ENCODE data around the gene TENT5C. TPM values are rescaled to one million over a fixed set of nuclear protein-coding genes. Genes with fewer than 3 reads are reported as not detected.

Gene TENT5C
- total and polyA plus RNA-seq, 7 experiments from 2014 or later, result 0.91 to 47.0 (median 3.9) TPM

GRCh38 chr1:117605164-117605773, 579 bp upstream of the TENT5C start:
- intact Hi-C loops (cut with micrococcal nuclease), result loop anchor here (1.0 to 10.0 kb wide), 16 partner anchors 51 to 1537 kb away; partner anchors contain the start of genes GDAP2 (in 2 of the 2), MAN1A2 (in 2 of the 2), WDR3 (in 2 of the 2) and ATP1A1 (in 1 of the 2)
- Histone ChIP-seq H3K27ac (ENCODE audit: low read depth, low read length) (peak overlapping the region; percentile 86), H3K36me3 (ENCODE audit: control insufficient read depth in 2 of 3, insufficient read depth in 3 of 3, low read length in 3 of 3) (no peaks in the 10 kb centered on the region), H3K27me3 (ENCODE audit: control insufficient read depth in 2 of 2, insufficient read depth in 2 of 2, low read length in 2 of 2) (no peaks in the 10 kb centered on the region), H3K4me1 (ENCODE audit: control insufficient read depth in 2 of 2, insufficient read depth in 2 of 2, low read length in 2 of 2) (peaks cover 20 to 21% of the 10 kb centered on the region in 2 donors), H3K4me3 (ENCODE audit: low read length) (peak overlapping the region; percentile 79), H3K9me3 (ENCODE audit: control insufficient read depth in 2 of 3, low read length in 3 of 3) (no peaks in the 10 kb centered on the region)
- ATAC-seq (peak; percentile 56), DNase-seq (peak in 1 of 9 donors; percentile 15)
- H3K36me3 Mint-ChIP-seq, result peaks cover 0 to 19% (median 3%) of the 10 kb centered on the region in 5 donors
- ChIA-PET POLR2A (interaction anchor here (1.1 to 4.3 kb wide), 4 partner anchors 25 to 65 kb away, joined by 4 to 42 read pairs (median 8); no protein-coding TSS in a partner anchor), CTCF (interaction anchor here (2.5 to 2.8 kb wide), 2 partner anchors 69 to 70 kb away, joined by 12 to 17 read pairs; no protein-coding TSS in a partner anchor)
- peaks cover 21 to 42% (median 32%) of the 10 kb centered on the region in 7 donors for H3K4me1 Mint-ChIP-seq
- peak overlapping the region; percentile 94 to 100 (median 98) for H3K4me3 Mint-ChIP-seq
- H3K27me3 Mint-ChIP-seq, result peaks cover 0 to 48% (median 0%) of the 10 kb centered on the region in 5 donors
- H3K9me3 Mint-ChIP-seq, result no peaks in the 10 kb centered on the region
- peak overlapping the region; percentile 96 to 99 (median 97) for H3K27ac Mint-ChIP-seq

GRCh38 chr1:117606649-117607430, 992 bp downstream of the TENT5C start:
- intact Hi-C loops (cut with micrococcal nuclease), result loop anchor here (1.0 to 10.0 kb wide), 17 partner anchors 8 to 1535 kb away; partner anchors contain the start of genes ATP1A1 (in 1 of the 2), CD101 (in 1 of the 2), CD2 (in 1 of the 2) and TRIM45 (in 1 of the 2)
- peak overlapping the region; percentile 94 to 99 (median 96) for H3K4me3 Mint-ChIP-seq
- DNase-seq (peak; percentile 39 to 64 (median 58)), ATAC-seq (peak; percentile 12)
- peak overlapping the region; percentile 90 to 98 (median 95) for H3K27ac Mint-ChIP-seq
- H3K27me3 Mint-ChIP-seq, result peaks cover 0 to 36% (median 0%) of the 10 kb centered on the region in 5 donors
- ChIA-PET CTCF (interaction anchor here (0.9 to 3.0 kb wide), 7 partner anchors 20 to 152 kb away, joined by 3 to 17 read pairs (median 6); no protein-coding TSS in a partner anchor), POLR2A (interaction anchor here (0.7 to 4.3 kb wide), 15 partner anchors 12 to 240 kb away, joined by 3 to 42 read pairs (median 6); partner anchors contain the start of gene MAN1A2)
- no peaks in the 10 kb centered on the region for H3K9me3 Mint-ChIP-seq
- H3K4me1 ChIP-seq (ENCODE audit: control insufficient read depth in 2 of 2, insufficient read depth in 2 of 2, low read length in 2 of 2), result peaks cover 20 to 28% of the 10 kb centered on the region in 2 donors
- no peaks in the 10 kb centered on the region for H3K9me3 ChIP-seq (ENCODE audit: control insufficient read depth in 2 of 3, low read length in 3 of 3)
- H3K4me3 ChIP-seq (ENCODE audit: low read length), result peak overlapping the region; percentile 71
- H3K4me1 Mint-ChIP-seq, result peaks cover 25 to 46% (median 32%) of the 10 kb centered on the region in 7 donors
- peaks cover 0 to 26% (median 11%) of the 10 kb centered on the region in 5 donors for H3K36me3 Mint-ChIP-seq
- peak overlapping the region; percentile 79 for H3K27ac ChIP-seq (ENCODE audit: low read depth, low read length)
- H3K36me3 ChIP-seq (ENCODE audit: control insufficient read depth in 2 of 3, insufficient read depth in 3 of 3, low read length in 3 of 3), result no peaks in the 10 kb centered on the region
- H3K27me3 ChIP-seq (ENCODE audit: control insufficient read depth in 2 of 2, insufficient read depth in 2 of 2, low read length in 2 of 2), result no peaks in the 10 kb centered on the region

GRCh38 chr1:117607471-117607870, 1.6 kb downstream of the TENT5C start:
- ATAC-seq (peak; percentile 2), DNase-seq (peak in 8 of 9 donors; percentile 35 to 56 (median 48))
- Mint-ChIP-seq H3K4me3 (peak overlapping the region; percentile 94 to 99 (median 96)), H3K4me1 (peaks cover 25 to 49% (median 32%) of the 10 kb centered on the region in 7 donors), H3K9me3 (no peaks in the 10 kb centered on the region), H3K36me3 (peaks cover 0 to 26% (median 13%) of the 10 kb centered on the region in 5 donors), H3K27me3 (peaks cover 0 to 33% (median 0%) of the 10 kb centered on the region in 5 donors), H3K27ac (peak overlapping the region; percentile 70 to 98 (median 95))
- Histone ChIP-seq H3K27ac (ENCODE audit: low read depth, low read length) (peak overlapping the region; percentile 79), H3K4me3 (ENCODE audit: low read length) (peak overlapping the region; percentile 71), H3K4me1 (ENCODE audit: control insufficient read depth in 2 of 2, insufficient read depth in 2 of 2, low read length in 2 of 2) (peaks cover 20 to 34% of the 10 kb centered on the region in 2 donors), H3K36me3 (ENCODE audit: control insufficient read depth in 2 of 3, insufficient read depth in 3 of 3, low read length in 3 of 3) (no peaks in the 10 kb centered on the region), H3K9me3 (ENCODE audit: control insufficient read depth in 2 of 3, low read length in 3 of 3) (no peaks in the 10 kb centered on the region), H3K27me3 (ENCODE audit: control insufficient read depth in 2 of 2, insufficient read depth in 2 of 2, low read length in 2 of 2) (no peaks in the 10 kb centered on the region)
- intact Hi-C loops (cut with micrococcal nuclease), result loop anchor here (2.0 to 10.0 kb wide), 12 partner anchors 67 to 1535 kb away; partner anchors contain the start of genes ATP1A1 (in 1 of the 2), CD101 (in 1 of the 2), CD2 (in 1 of the 2) and TRIM45 (in 1 of the 2)
- POLR2A ChIA-PET, result interaction anchor here (0.8 to 4.3 kb wide), 13 partner anchors 12 to 241 kb away, joined by 3 to 42 read pairs (median 7); partner anchors contain the start of gene MAN1A2
- CTCF ChIA-PET, result interaction anchor here (0.9 to 3.0 kb wide), 7 partner anchors 19 to 151 kb away, joined by 3 to 17 read pairs (median 6); no protein-coding TSS in a partner anchor

- ChIA-PET POLR2A (interaction anchor here (0.8 to 4.3 kb wide), 9 partner anchors 13 to 241 kb away, joined by 3 to 42 read pairs (median 6); partner anchors contain the start of gene MAN1A2), CTCF (interaction anchor here (0.6 to 3.0 kb wide), 5 partner anchors 12 to 73 kb away, joined by 3 to 17 read pairs (median 10); no protein-coding TSS in a partner anchor)
- H3K4me3 ChIP-seq (ENCODE audit: low read length), result no peak overlapping the region
- peaks cover 20 to 41% of the 10 kb centered on the region in 2 donors for H3K4me1 ChIP-seq (ENCODE audit: control insufficient read depth in 2 of 2, insufficient read depth in 2 of 2, low read length in 2 of 2)
- peak overlapping the region in 9 of 10 donors; percentile 34 to 99 (median 94) for H3K4me3 Mint-ChIP-seq
- peaks cover 0 to 28% (median 13%) of the 10 kb centered on the region in 5 donors for H3K36me3 Mint-ChIP-seq
- H3K27ac Mint-ChIP-seq, result peak overlapping the region in 3 of 9 donors; percentile 46 to 97 (median 53)
- H3K27me3 Mint-ChIP-seq, result peaks cover 0 to 26% (median 0%) of the 10 kb centered on the region in 5 donors
- H3K27ac ChIP-seq (ENCODE audit: low read depth, low read length), result no peak overlapping the region
- no peaks in the 10 kb centered on the region for H3K36me3 ChIP-seq (ENCODE audit: control insufficient read depth in 2 of 3, insufficient read depth in 3 of 3, low read length in 3 of 3)
- no peaks in the 10 kb centered on the region for H3K27me3 ChIP-seq (ENCODE audit: control insufficient read depth in 2 of 2, insufficient read depth in 2 of 2, low read length in 2 of 2)
- no peaks in the 10 kb centered on the region for H3K9me3 ChIP-seq (ENCODE audit: control insufficient read depth in 2 of 3, low read length in 3 of 3)
- intact Hi-C loops (cut with micrococcal nuclease), result loop anchor here (5.0 to 10.0 kb wide), 8 partner anchors 96 to 1534 kb away; partner anchors contain the start of genes ATP1A1 (in 1 of the 2), CD101 (in 1 of the 2), CD2 (in 1 of the 2) and TRIM45 (in 1 of the 2)
- H3K4me1 Mint-ChIP-seq, result peaks cover 25 to 56% (median 38%) of the 10 kb centered on the region in 7 donors
- no peak for ATAC-seq
- H3K9me3 Mint-ChIP-seq, result no peaks in the 10 kb centered on the region
- no peak for DNase-seq
Observed at GRCh38 chr1:117608115-117608615, 2.3 kb downstream of the TENT5C start.

GRCh38 chr1:117608758-117609157, 2.9 kb downstream of the TENT5C start:
- H3K27ac ChIP-seq (ENCODE audit: low read depth, low read length), result no peak overlapping the region

More at GRCh38 chr1:117608758-117609157, 2.9 kb downstream of the TENT5C start:
- Histone ChIP-seq H3K9me3 (ENCODE audit: control insufficient read depth in 2 of 3, low read length in 3 of 3) (no peaks in the 10 kb centered on the region), H3K27me3 (ENCODE audit: control insufficient read depth in 2 of 2, insufficient read depth in 2 of 2, low read length in 2 of 2) (no peaks in the 10 kb centered on the region), H3K4me1 (ENCODE audit: control insufficient read depth in 2 of 2, insufficient read depth in 2 of 2, low read length in 2 of 2) (peaks cover 20 to 47% of the 10 kb centered on the region in 2 donors), H3K36me3 (ENCODE audit: control insufficient read depth in 2 of 3, insufficient read depth in 3 of 3, low read length in 3 of 3) (no peaks in the 10 kb centered on the region), H3K4me3 (ENCODE audit: low read length) (no peak overlapping the region)
- POLR2A ChIA-PET, result interaction anchor here (1.0 to 4.3 kb wide), 3 partner anchors 16 to 50 kb away, joined by 3 to 42 read pairs (median 12); no protein-coding TSS in a partner anchor
- intact Hi-C loops (cut with micrococcal nuclease), result loop anchor here (5.0 to 10.0 kb wide), 8 partner anchors 96 to 1534 kb away; partner anchors contain the start of genes ATP1A1 (in 1 of the 2), CD101 (in 1 of the 2), CD2 (in 1 of the 2) and TRIM45 (in 1 of the 2)
- ATAC-seq, result no peak
- DNase-seq, result no peak
- peaks cover 3 to 30% (median 15%) of the 10 kb centered on the region in 5 donors for H3K36me3 Mint-ChIP-seq
- H3K4me1 Mint-ChIP-seq, result peaks cover 25 to 62% (median 44%) of the 10 kb centered on the region in 7 donors
- peak overlapping the region in 2 of 9 donors; percentile 52 to 62 for H3K27ac Mint-ChIP-seq
- no peaks in the 10 kb centered on the region for H3K9me3 Mint-ChIP-seq
- peaks cover 0 to 20% (median 0%) of the 10 kb centered on the region in 5 donors for H3K27me3 Mint-ChIP-seq
- CTCF ChIA-PET, result interaction anchor here (0.6 to 3.0 kb wide), 2 partner anchors 13 to 47 kb away, joined by 4 to 10 read pairs; no protein-coding TSS in a partner anchor
- peak overlapping the region in 6 of 10 donors; percentile 28 to 99 (median 70) for H3K4me3 Mint-ChIP-seq
